ENCODE measurements around the gene RPRML.
"Not testable (repeated sequence)": the region's sequence is repeated elsewhere in the genome, so short reads cannot be mapped to it uniquely, and the experiment has no call there.

RPRML gene

DNA sequence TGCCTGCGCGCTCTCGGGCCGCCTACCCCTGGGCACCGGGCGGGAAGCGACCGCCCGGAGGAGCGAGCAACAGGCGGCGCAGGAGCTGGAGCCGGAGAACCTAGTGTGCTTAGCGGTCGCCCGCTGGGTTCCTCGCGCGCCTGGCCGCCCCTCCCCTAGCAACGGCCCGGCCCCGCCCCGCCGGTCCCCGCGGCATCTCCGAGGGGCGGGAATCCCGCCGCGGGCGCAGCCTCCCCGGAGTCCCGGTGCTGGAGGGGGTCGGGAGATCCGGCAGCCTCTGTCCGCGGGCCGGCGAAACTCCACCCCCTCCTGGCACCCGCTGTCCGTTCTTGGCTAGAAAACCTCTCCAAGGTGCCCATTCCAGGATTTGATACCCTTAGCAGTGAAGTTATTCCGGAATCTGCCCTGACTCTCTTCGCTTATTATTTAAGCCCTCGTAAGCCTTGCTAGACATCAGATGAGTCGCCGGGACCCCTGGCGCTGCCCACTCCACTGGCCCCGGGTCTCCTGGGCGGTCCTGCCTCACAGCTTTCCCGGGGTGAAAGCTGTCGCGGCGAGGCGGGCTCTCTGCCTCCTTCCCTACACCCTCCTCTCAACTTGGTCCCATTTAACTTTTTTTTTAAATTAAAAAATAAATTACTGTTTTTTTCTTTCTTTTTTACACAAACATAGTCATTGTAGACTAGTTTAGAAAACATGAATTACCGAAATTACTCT lies at the start of gene RPRML:
Gene RPRML, minus strand, starts transcription at position 107 of the 717 bp plus-strand sequence. CDS start 246 bp downstream, outside the sequence.
- peak; percentile 40 for DNase-seq

- not testable (repeated sequence) for DNase-seq
Observed at GRCh38 chr17:47016966-47017365, 37.9 kb upstream of the RPRML start.

- DNase-seq, result no peak
Observed at GRCh38 chr17:47013341-47013740, 34.3 kb upstream of the RPRML start.

- DNase-seq, result no peak
Observed at GRCh38 chr17:47012457-47012856, 33.4 kb upstream of the RPRML start.

DNA sequence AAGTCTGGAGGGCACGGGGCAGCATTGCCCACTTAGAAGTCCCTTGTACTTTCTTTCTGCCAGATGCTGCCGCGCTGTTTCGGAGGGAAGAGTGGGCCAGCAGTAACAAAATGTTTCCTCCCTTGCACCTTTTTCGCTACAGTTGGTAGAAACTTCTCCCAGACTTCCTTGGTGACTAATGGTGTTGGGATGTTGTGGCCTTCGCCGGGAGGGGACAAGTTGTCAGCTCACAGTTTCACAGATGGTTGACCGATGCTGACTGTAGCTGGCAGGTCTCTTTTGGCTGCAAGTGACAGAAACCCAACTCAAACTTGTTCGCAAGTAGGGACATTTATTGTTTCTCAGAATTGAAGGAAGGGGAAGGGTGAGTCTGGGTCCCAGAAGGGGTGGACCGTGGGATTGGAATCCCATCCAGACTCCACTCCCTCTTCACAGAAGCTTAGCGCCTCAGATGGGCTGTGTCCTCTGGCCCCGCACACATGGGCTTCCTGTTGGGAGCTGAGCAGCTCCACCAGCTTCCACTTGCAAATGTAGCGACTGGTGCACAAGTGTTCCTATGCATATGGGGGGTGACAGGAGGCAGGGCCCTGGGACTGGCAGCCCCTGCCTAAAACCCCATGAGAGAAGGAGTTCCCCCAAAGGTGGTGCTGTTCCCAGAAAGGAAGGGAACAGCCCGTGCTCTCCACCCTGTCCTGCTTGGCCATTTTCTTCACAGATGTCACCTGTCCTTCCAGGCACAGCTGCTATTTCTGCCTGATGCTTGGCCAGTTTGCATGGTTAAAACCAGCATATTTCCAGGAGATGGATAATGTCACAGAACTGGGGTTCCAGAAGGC lies 30.9 kb upstream of the RPRML start:
- no peak for DNase-seq

DNA sequence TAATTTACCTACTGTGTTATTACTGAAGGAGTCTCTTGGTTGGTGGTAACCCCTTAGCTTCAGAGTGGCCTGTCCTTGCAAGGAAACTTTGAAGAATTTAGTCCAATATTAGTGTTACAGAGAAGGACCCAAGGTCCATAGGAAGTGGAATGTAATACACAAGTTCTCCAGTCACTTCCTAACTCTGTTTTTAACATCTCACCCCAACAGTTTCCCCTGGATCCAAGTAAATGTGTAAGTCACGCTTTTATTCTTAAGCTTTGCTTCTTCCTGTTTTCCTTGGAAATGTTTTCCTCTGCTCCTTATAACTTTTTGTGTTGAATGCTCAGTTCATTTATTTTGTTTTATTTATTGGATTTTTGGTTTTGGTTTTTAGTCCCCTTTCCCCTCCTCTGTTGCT lies 25.9 kb upstream of the RPRML start:
- no peak for DNase-seq

GRCh38 chr17:47003864-47004263 lies 24.8 kb upstream of the RPRML start:
- DNase-seq, result not testable (repeated sequence)

GRCh38 chr17:46995841-46996571 lies 17.0 kb upstream of the RPRML start:
- no peak for DNase-seq

DNA sequence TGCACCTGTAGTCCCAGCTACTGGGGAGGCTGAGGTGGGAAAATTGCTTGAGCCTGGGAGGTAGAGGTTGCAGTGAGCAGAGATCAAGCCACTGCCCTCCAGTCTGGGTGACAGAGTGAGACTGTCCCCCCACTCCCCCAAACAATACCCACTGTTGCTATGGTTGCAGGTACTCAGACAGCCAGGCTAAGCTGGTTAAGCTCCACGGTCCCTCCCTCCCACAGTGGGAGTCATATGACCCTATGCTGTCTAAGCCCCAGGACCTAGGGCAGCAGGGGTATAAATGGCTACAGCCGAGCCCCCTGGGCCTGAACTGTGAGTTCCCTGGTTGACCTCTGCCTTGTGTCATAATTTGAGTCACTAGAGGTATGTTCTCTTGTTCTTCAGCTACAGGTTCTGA lies 15.9 kb upstream of the RPRML start:
- no peak for DNase-seq

GRCh38 chr17:46991617-46992016 lies 12.6 kb upstream of the RPRML start:
- DNase-seq, result no peak

GRCh38 chr17:46989637-46990431 lies 10.8 kb upstream of the RPRML start:
- no peak for DNase-seq

DNA sequence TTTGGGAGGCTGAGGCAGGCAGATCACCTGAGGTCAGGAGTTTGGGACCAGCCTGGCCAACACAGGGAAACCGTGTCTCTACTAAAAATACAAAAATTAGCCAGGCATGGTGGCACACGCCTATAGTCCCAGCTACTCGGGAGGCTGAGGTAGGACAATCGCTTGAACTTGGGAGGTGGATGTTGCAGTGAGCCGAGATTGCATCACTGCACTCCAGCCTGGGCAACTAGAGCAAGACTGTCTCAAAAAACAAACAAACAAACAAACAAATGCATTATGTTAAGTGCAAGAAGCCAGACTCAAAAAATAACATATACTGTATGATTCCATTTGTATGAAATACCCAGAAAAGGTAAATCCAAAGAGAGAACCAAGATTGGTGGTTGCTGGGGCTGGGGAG lies 8.9 kb upstream of the RPRML start:
- not testable (repeated sequence) for DNase-seq

GRCh38 chr17:46986366-46986765 lies 7.3 kb upstream of the RPRML start:
- DNase-seq, result no peak

- DNase-seq, result no peak
Observed at GRCh38 chr17:46984892-46985291, 5.8 kb upstream of the RPRML start.

DNA sequence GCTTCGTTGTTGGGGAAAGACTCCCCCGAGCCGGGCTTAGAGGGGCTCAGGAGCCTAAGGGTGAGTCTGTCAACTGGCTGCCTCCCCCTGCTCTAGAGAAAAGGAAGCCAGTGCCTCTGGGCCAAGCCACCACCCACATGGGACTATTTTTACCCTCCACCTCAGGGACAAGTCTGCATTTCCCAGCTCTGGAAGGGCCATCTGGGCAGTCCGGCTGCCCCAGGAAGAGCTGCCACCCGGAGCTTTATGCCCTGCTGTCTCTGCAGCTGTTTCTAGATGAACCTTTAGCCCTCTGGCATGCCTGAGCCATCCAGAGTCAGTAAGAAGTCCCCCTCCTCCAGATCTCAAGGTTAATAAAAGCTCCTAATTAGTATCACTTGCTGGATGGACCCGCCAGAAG lies 5.3 kb upstream of the RPRML start:
- DNase-seq, result no peak

- no peak for DNase-seq
Observed at GRCh38 chr17:46983782-46984181, 4.7 kb upstream of the RPRML start.

GRCh38 chr17:46982577-46982976 lies 3.5 kb upstream of the RPRML start:
- DNase-seq, result no peak

DNA sequence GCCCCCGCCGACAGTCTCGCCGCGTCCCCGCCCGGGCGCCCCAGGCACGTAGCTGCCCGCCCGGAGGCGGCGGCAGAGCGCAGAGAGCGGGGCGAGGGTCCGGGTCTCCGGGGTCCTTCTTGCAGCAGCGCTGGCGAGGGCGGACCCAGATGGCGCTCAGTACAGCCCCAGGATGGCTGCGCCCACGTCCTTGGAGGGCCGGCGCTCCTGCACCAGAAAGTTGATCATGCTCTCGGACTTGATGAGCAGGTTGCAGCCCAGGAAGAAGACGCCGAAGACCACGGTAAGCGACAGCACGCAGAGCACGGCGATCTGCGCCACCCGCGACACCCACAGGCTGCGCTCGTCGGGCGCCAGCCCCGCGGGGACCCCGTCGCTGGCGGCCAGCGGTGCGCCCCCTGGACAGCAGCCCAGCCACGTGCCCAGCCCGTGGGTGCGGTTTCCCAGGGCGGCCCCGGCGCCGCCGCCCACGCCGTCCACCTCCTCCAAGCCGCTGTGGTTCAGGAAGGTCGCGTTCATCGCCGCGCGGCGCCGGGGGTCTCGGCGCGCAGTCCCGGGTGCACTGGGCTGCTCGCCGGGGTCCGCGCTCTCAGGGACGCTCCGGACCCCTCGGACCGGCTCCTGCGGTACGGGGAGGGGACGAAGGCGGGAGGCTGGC lies 435 bp downstream of the RPRML start:
- no peak for DNase-seq

GRCh38 chr17:46977750-46978488 lies 1.1 kb downstream of the RPRML start:
- no peak for DNase-seq

DNA sequence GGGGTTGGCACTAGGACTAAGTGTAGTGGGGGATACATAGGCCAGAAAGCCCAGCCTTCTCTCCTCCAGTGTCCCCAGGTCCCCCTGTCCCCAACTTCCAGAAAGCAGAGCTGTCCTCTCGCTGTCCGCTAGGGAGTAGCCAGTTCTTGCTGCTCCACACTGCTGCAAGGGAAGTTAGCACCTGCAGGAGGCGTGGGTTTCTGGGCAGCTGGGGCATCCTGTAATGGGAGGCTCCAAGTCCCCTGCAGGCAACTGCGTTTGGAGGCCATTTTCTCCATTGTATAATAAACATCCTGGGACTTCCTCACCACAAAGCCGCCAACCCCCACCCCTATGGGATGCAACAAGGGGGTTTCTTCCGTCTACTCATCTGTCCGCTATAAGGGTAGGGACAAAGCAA lies 1.7 kb downstream of the RPRML start:
- no peak for DNase-seq

DNA sequence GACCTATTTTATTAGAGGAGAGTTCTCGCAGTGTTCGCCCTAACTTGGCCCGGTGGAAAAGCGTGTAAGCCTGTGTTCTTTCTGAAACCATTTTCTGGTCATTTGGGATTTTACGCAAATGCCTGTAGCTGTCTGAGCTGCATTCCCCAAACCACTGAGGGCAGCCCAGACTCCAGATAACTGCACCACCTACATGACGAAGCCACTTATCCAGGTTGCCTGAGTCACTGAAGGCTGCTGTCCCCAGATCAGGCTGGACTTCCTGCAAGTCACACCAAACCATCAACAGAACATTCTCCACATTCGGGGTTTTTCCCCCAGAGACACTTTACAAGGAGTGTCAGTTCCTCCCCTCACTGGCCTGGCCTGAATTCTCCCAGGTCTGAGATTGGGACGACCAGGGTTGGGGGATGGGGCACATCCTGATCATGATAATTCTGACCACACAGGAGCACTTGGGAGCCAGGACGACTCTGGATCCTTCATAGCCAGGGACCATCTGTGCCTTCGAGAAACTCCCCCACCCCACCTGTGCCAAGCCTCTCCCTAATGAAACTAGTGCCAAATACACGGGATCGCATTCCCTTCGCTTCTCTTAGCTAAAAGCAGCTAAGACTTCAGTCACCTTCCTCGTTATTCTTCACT lies 2.3 kb downstream of the RPRML start:
- no peak for DNase-seq
